Caco-2 (cell line): ENCODE measurements around the gene SRPK2. TPM values are rescaled to one million over a fixed set of nuclear protein-coding genes. Genes with fewer than 3 reads are reported as not detected.

Experiments used
- BruUV-seq: library from RNA; stranded (reverse); fragments of 400-500 nt; replicated peaks from 2 replicates; lab custom pipeline; 2021; lab: Mats Ljungman, UMichigan
- CTCF ChIA-PET: fragments of 300-600 bp; sonication (Branson Sonifier 250); formaldehyde crosslinking; loops from one replicate; lab custom pipeline; 2022; ENCODE audit warnings: antibody characterized with exemption; lab: Charles Lee
- POLR2A ChIA-PET: fragments of 300-600 bp; sonication (Branson Sonifier 250); formaldehyde crosslinking; loops from one replicate; lab custom pipeline; 2022; ENCODE audit warnings: antibody characterized with exemption; lab: Charles Lee
- DNase-seq, 2 experiments: peaks; one replicate each; pipeline versions ENCODE4 v3.0.0 to v3.0.0-alpha.2; 2020 to 2022
- H3K27me3 ChIP-seq: replicated peaks from 2 replicates; pipeline ENCODE4 v1.6.0; 2011; ENCODE audit warnings: low read length; ENCODE audit not compliant: control insufficient read depth, insufficient read depth
- H3K36me3 ChIP-seq: 2 replicates; pipeline ENCODE4 v1.5.1; 2011; ENCODE audit warnings: low read length; ENCODE audit not compliant: control insufficient read depth, insufficient read depth
- H3K4me1 ChIP-seq: fragments of 250-450 bp; sonication (Bioruptor Pico); 2 replicates; pipeline ENCODE4 v1.5.1; 2020; ENCODE audit warnings: mild to moderate bottlenecking
- H3K4me3 ChIP-seq: 2 replicates; pipeline ENCODE4 v1.5.1; 2011; ENCODE audit warnings: low read depth, mild to moderate bottlenecking, control low read depth, low read length
- H3K9me3 ChIP-seq: fragments of 250-450 bp; sonication (Bioruptor Pico); 2 replicates; pipeline ENCODE4 v1.5.1; 2020; ENCODE audit warnings: mild to moderate bottlenecking, moderate library complexity
- H3K27ac Mint-ChIP-seq: one replicate; pipeline ENCODE4 v1.8.0; 2022; ENCODE audit warnings: mixed read lengths; ENCODE audit not compliant: unreplicated experiment
- H3K27me3 Mint-ChIP-seq: one replicate; pipeline ENCODE4 v1.8.0; 2022; ENCODE audit warnings: mixed read lengths; ENCODE audit not compliant: insufficient read depth, unreplicated experiment
- H3K36me3 Mint-ChIP-seq: one replicate; pipeline ENCODE4 v1.8.0; 2022; ENCODE audit warnings: mild to moderate bottlenecking, mixed read lengths; ENCODE audit not compliant: insufficient read depth, unreplicated experiment
- H3K4me1 Mint-ChIP-seq: one replicate; pipeline ENCODE4 v1.8.0; 2022; ENCODE audit warnings: low read depth, mixed read lengths; ENCODE audit not compliant: unreplicated experiment
- H3K4me3 Mint-ChIP-seq: one replicate; pipeline ENCODE4 v1.8.0; 2022; ENCODE audit warnings: mild to moderate bottlenecking, moderate library complexity, mixed read lengths; ENCODE audit not compliant: unreplicated experiment
- H3K9me3 Mint-ChIP-seq: one replicate; pipeline ENCODE4 v1.8.0; 2022; ENCODE audit warnings: mixed read lengths; ENCODE audit not compliant: unreplicated experiment
- CTCF ChIP-seq, 2 experiments: fragments of 200-600 bp in 1 of 2; IDR thresholded peaks; 1 replicate in 1 of 2; 2 replicates in 1 of 2; pipeline versions ENCODE4 v1.5.1 to v1.8.0; 2011 to 2022; ENCODE audit warnings: antibody characterized with exemption in 1 of 2, control low read depth in 1 of 2, inconsistent platforms in 1 of 2, low read depth in 1 of 2, low read length in 1 of 2, mild to moderate bottlenecking in 1 of 2, moderate library complexity in 1 of 2; ENCODE audit not compliant: insufficient read depth in 1 of 2, severe bottlenecking in 1 of 2, unreplicated experiment in 1 of 2
- intact Hi-C: fragments of 100-400 bp; cut with micrococcal nuclease; formaldehyde crosslinking; loops from one replicate; pipeline ENCODE4 v1.10.0; 2022; ENCODE audit not compliant: unreplicated experiment
- total RNA-seq: library from RNA; stranded (reverse); gene quantifications from 2 replicates; pipeline ENCODE4 v1.2.3, GENCODE V29; 2022

Gene SRPK2
- total RNA-seq, 1 experiment from 2014 or later: 39.9 TPM

GRCh38 chr7:105227391-105227790 is 161.3 kb downstream of the SRPK2 start:
- intact Hi-C loops: no loop called here
- Histone ChIP-seq H3K36me3 (no peaks in the 10 kb centered on the region), H3K4me1 (no peaks in the 10 kb centered on the region), H3K27me3 (no peaks in the 10 kb centered on the region), H3K4me3 (no peak overlapping the region), H3K9me3 (no peaks in the 10 kb centered on the region)
- ChIA-PET CTCF (no interaction called here), POLR2A (no interaction called here)
- TF ChIP-seq CTCF (IDR thresholded peaks at IDR 0.05; ENCODE audit: insufficient read depth in 1 of 2, low read depth in 1 of 2, low read length in 1 of 2, severe bottlenecking in 1 of 2, unreplicated experiment in 1 of 2): no peak
- H3K27ac Mint-ChIP-seq: no peak overlapping the region
- H3K9me3 Mint-ChIP-seq: no peaks in the 10 kb centered on the region
- DNase-seq: no peak
- H3K27me3 Mint-ChIP-seq: no peaks in the 10 kb centered on the region
- H3K36me3 Mint-ChIP-seq: no peaks in the 10 kb centered on the region
- no TSS peak for BruUV-seq
- H3K4me3 Mint-ChIP-seq: no peak overlapping the region
- H3K4me1 Mint-ChIP-seq: peaks cover 7% of the 10 kb centered on the region

GRCh38 chr7:105224884-105225651 is 163.7 kb downstream of the SRPK2 start:
- no peak overlapping the region for H3K4me3 Mint-ChIP-seq

GRCh38 chr7:105222953-105223352 is 165.8 kb downstream of the SRPK2 start:
- CTCF ChIA-PET: no interaction called here

More at GRCh38 chr7:105224884-105225651, 163.7 kb downstream of the SRPK2 start:
- H3K4me1 Mint-ChIP-seq: peaks cover 13% of the 10 kb centered on the region
- POLR2A ChIA-PET: no interaction called here
- Histone ChIP-seq H3K4me1 (no peaks in the 10 kb centered on the region), H3K36me3 (no peaks in the 10 kb centered on the region), H3K9me3 (no peaks in the 10 kb centered on the region), H3K4me3 (no peak overlapping the region), H3K27me3 (no peaks in the 10 kb centered on the region)
- H3K27me3 Mint-ChIP-seq: no peaks in the 10 kb centered on the region
- intact Hi-C loops: no loop called here
- no TSS peak for BruUV-seq
- no peaks in the 10 kb centered on the region for H3K36me3 Mint-ChIP-seq
- H3K9me3 Mint-ChIP-seq: no peaks in the 10 kb centered on the region
- TF ChIP-seq CTCF (IDR thresholded peaks at IDR 0.05; ENCODE audit: insufficient read depth in 1 of 2, low read depth in 1 of 2, low read length in 1 of 2, severe bottlenecking in 1 of 2, unreplicated experiment in 1 of 2): no peak
- H3K27ac Mint-ChIP-seq: no peak overlapping the region
- DNase-seq: no peak
- CTCF ChIA-PET: no interaction called here

More at GRCh38 chr7:105222953-105223352, 165.8 kb downstream of the SRPK2 start:
- no TSS peak for BruUV-seq
- Histone ChIP-seq H3K27me3 (no peaks in the 10 kb centered on the region), H3K9me3 (no peaks in the 10 kb centered on the region), H3K4me1 (peaks cover 18% of the 10 kb centered on the region; the same call in 1 of the 2 replicates), H3K4me3 (no peak overlapping the region), H3K36me3 (no peaks in the 10 kb centered on the region)
- no peaks in the 10 kb centered on the region for H3K36me3 Mint-ChIP-seq
- intact Hi-C loops: no loop called here
- no peak for DNase-seq
- no peaks in the 10 kb centered on the region for H3K9me3 Mint-ChIP-seq
- H3K4me3 Mint-ChIP-seq: no peak overlapping the region
- H3K4me1 Mint-ChIP-seq: peaks cover 25% of the 10 kb centered on the region
- POLR2A ChIA-PET: no interaction called here
- peak overlapping the region; percentile 14 for H3K27ac Mint-ChIP-seq
- no peaks in the 10 kb centered on the region for H3K27me3 Mint-ChIP-seq
- TF ChIP-seq CTCF (IDR thresholded peaks at IDR 0.05; ENCODE audit: insufficient read depth in 1 of 2, low read depth in 1 of 2, low read length in 1 of 2, severe bottlenecking in 1 of 2, unreplicated experiment in 1 of 2): no peak
